CD14-positive monocyte (primary cell): ENCODE data around the gene ATP11A. TPM values are rescaled to one million over a fixed set of nuclear protein-coding genes. Genes with fewer than 3 reads are reported as not detected.
A peak's percentile ranks its signal among the peaks of the same experiment; 100 is the strongest.

Experiments used
- DNase-seq, 3 donors: peaks; one replicate each; pipeline ENCODE4 v3.0.0-alpha.2; 2011 to 2022
- H2AFZ ChIP-seq: 2 replicates; pipeline ENCODE4 v1.6.0; 2012; ENCODE audit warnings: mild to moderate bottlenecking, low read depth, low read length, inconsistent platforms; ENCODE audit not compliant: insufficient read depth, poor library complexity, severe bottlenecking
- H3K27ac ChIP-seq, 2 donors: 1 replicate in 1 of 2; 2 replicates in 1 of 2; pipeline ENCODE4 v1.5.1; 2012 to 2013; ENCODE audit warnings: low read length in 2 of 2, control low read depth in 1 of 2, inconsistent platforms in 1 of 2, low read depth in 1 of 2, mild to moderate bottlenecking in 1 of 2
- H3K27me3 ChIP-seq, 2 donors: one replicate each; pipeline versions ENCODE4 v1.6.0 to v1.6.1; 2011 to 2013; ENCODE audit warnings: low read length in 2 of 2; ENCODE audit not compliant: control insufficient read depth in 2 of 2, insufficient read depth in 2 of 2
- H3K36me3 ChIP-seq, 2 donors: replicated peaks in 1 of 2; 1 replicate in 1 of 2; 2 replicates in 1 of 2; pipeline versions ENCODE4 v1.5.1 to v1.6.1; 2012 to 2013; ENCODE audit warnings: low read length in 2 of 2, control low read depth in 1 of 2, inconsistent platforms in 1 of 2, mild to moderate bottlenecking in 1 of 2; ENCODE audit not compliant: insufficient read depth in 2 of 2, control insufficient read depth in 1 of 2
- H3K4me1 ChIP-seq, 2 donors: 1 replicate in 1 of 2; 2 replicates in 1 of 2; pipeline versions ENCODE4 v1.5.1 to v1.6.1; 2012 to 2013; ENCODE audit warnings: low read length in 2 of 2, control low read depth in 1 of 2, inconsistent platforms in 1 of 2, mild to moderate bottlenecking in 1 of 2, moderate library complexity in 1 of 2; ENCODE audit not compliant: insufficient read depth in 2 of 2, control insufficient read depth in 1 of 2
- H3K4me2 ChIP-seq: replicated peaks from 2 replicates; pipeline ENCODE3; 2012; ENCODE audit warnings: low read length, moderate library complexity, mild to moderate bottlenecking; ENCODE audit not compliant: poor library complexity, severe bottlenecking; ENCODE audit errors: extremely low read depth
- H3K4me3 ChIP-seq, 3 experiments: fragments of 200-600 bp in 1 of 3; sonication (generic) in 1 of 3; replicated peaks in 1 of 3; 1 replicate in 2 of 3; 2 replicates in 1 of 3; pipeline ENCODE4 v1.5.1; 2011 to 2013; ENCODE audit warnings: low read length in 3 of 3, mild to moderate bottlenecking in 3 of 3, control low read depth in 2 of 3, low read depth in 2 of 3, inconsistent platforms in 1 of 3, moderate library complexity in 1 of 3
- H3K79me2 ChIP-seq: 2 replicates; pipeline ENCODE4 v1.6.0; 2012; ENCODE audit warnings: mild to moderate bottlenecking, control low read depth, inconsistent platforms, low read length, moderate library complexity; ENCODE audit not compliant: insufficient read depth
- H3K9ac ChIP-seq: 2 replicates; pipeline ENCODE4 v1.6.0; 2017; ENCODE audit warnings: low read length, mild to moderate bottlenecking; ENCODE audit not compliant: insufficient read depth, poor library complexity, severe bottlenecking
- H3K9me3 ChIP-seq, 2 donors: replicated peaks in 1 of 2; 1 replicate in 1 of 2; 2 replicates in 1 of 2; pipeline versions ENCODE4 v1.5.1 to v1.6.1; 2012 to 2013; ENCODE audit warnings: low read length in 2 of 2, control low read depth in 1 of 2; ENCODE audit not compliant: control insufficient read depth in 1 of 2, insufficient read depth in 1 of 2
- H4K20me1 ChIP-seq: 2 replicates; pipeline ENCODE4 v1.6.0; 2012; ENCODE audit warnings: mild to moderate bottlenecking, low read length, control low read depth, moderate library complexity; ENCODE audit not compliant: insufficient read depth
- H3K27ac Mint-ChIP-seq, 7 donors: one replicate each; pipeline ENCODE4 v1.8.0; 2020; ENCODE audit warnings: mild to moderate bottlenecking in 7 of 7, mixed read lengths in 7 of 7, moderate library complexity in 6 of 7, inconsistent platforms in 2 of 7
- H3K27me3 Mint-ChIP-seq, 3 donors: one replicate each; pipeline ENCODE4 v1.8.0; 2021 to 2022; ENCODE audit warnings: low read depth in 3 of 3, mild to moderate bottlenecking in 3 of 3, mixed read lengths in 3 of 3, moderate library complexity in 3 of 3, inconsistent platforms in 1 of 3
- H3K36me3 Mint-ChIP-seq, 2 donors: one replicate each; pipeline ENCODE4 v1.8.0; 2020; ENCODE audit warnings: mixed read lengths in 2 of 2, inconsistent platforms in 1 of 2, mild to moderate bottlenecking in 1 of 2
- H3K4me1 Mint-ChIP-seq: one replicate; pipeline ENCODE4 v1.8.0; 2020; ENCODE audit warnings: mild to moderate bottlenecking, mixed read lengths
- H3K4me3 Mint-ChIP-seq, 2 donors: one replicate each; pipeline ENCODE4 v1.8.0; 2020; ENCODE audit warnings: mild to moderate bottlenecking in 2 of 2, mixed read lengths in 2 of 2, moderate library complexity in 1 of 2
- H3K9me3 Mint-ChIP-seq, 7 donors: one replicate each; pipeline ENCODE4 v1.8.0; 2020 to 2022; ENCODE audit warnings: mixed read lengths in 7 of 7, mild to moderate bottlenecking in 6 of 7, moderate library complexity in 6 of 7, inconsistent platforms in 2 of 7
- WGBS: methylation state at CpG from one replicate; pipeline ENCODE4 v1.1.5; 2013; ENCODE audit warnings: missing lambda C conversion rate; ENCODE audit not compliant: insufficient coverage; 5-methylcytosine and 5-hydroxymethylcytosine counted together
- intact Hi-C, 2 donors: fragments of 100-400 bp; cut with micrococcal nuclease; formaldehyde crosslinking; loops; one replicate each; pipeline versions ENCODE4 v1.15.0 to v1.15.1; 2023
- polyA minus RNA-seq: library from RNA; depleted of rRNA, polyadenylated mRNA; stranded (reverse); fragments of >200 nt; gene quantifications from 2 replicates; pipeline ENCODE4 v1.2.3, GENCODE V29; 2012
- polyA plus RNA-seq, 3 donors: library from polyadenylated mRNA; depleted of rRNA in 1 of 3; unstranded in 2 of 3; stranded (reverse) in 1 of 3; fragments of 300-500 nt in 2 of 3; fragments of >200 nt in 1 of 3; fragmentation: Illumina TruSeq in 2 of 3; gene quantifications; 1 replicate in 2 of 3; 2 replicates in 1 of 3; pipeline ENCODE4 v1.2.3, GENCODE V29; 2012 to 2021
- total RNA-seq, 12 experiments: library from RNA in 1 of 12; stranded (reverse) in 1 of 12; fragments of 120-200 nt in 1 of 12; gene quantifications; one replicate each; pipeline ENCODE4 v1.2.4 and lab custom pipeline; 2013 to 2026; ENCODE audit warnings: mixed read lengths in 6 of 12, inconsistent platforms in 1 of 12
- TF ChIP-seq, protein P1 (sequence below): fragments of 200-600 bp; IDR thresholded peaks from one replicate; pipeline ENCODE4 v1.8.0; 2022; ENCODE audit warnings: antibody characterized with exemption, mild to moderate bottlenecking

The ATP11A gene
- total RNA-seq (2013) = 26.0 TPM
- polyA plus RNA-seq (10 to 100 TPM in 1 of 3 donors, 1 to 10 TPM in 2; 7.2 to 45.4 (median 7.6) TPM), polyA minus RNA-seq (40.9 and 46.0 TPM in 2 replicates), total RNA-seq (lab: John Stamatoyannopoulos, UW) (32.4 to 235 (median 134) reads per million in 11 experiments)

GRCh38 chr13:112689303-112690245, at the start of gene ATP11A:
Gene ATP11A, plus strand, starts transcription at chr13:112690038. Its CDS starts 379 bp downstream, at chr13:112690417.
- Histone ChIP-seq H3K4me3 (peak within 1 kb of the TSS; percentile 85 to 97 (median 97)), H3K36me3 (peaks cover 0 to 3% of the 10 kb centered on the region in 2 donors), H3K27ac (peak within 1 kb of the TSS; percentile 95 to 100), H3K4me1 (peaks cover 52 to 53% of the 10 kb centered on the region in 2 donors), H3K9me3 (no peaks in the 10 kb centered on the region), H3K79me2 (peaks cover 64% of the 10 kb centered on the region), H3K4me2 (peak within 1 kb of the TSS; percentile 95), H3K9ac (peak within 1 kb of the TSS; percentile 94), H4K20me1 (peaks cover 44% of the 10 kb centered on the region), H2AFZ (peak within 1 kb of the TSS; percentile 65), H3K27me3 (no peaks in the 10 kb centered on the region)
- peaks cover 59% of the 10 kb centered on the region for H3K4me1 Mint-ChIP-seq
- H3K27me3 Mint-ChIP-seq = peaks cover 0 to 4% (median 0%) of the 10 kb centered on the region in 3 donors
- WGBS = 1% methylated on average over 95 of the region's 95 CpGs
- peak; percentile 82 to 93 (median 84) for DNase-seq
- TF ChIP-seq, protein P1, sequence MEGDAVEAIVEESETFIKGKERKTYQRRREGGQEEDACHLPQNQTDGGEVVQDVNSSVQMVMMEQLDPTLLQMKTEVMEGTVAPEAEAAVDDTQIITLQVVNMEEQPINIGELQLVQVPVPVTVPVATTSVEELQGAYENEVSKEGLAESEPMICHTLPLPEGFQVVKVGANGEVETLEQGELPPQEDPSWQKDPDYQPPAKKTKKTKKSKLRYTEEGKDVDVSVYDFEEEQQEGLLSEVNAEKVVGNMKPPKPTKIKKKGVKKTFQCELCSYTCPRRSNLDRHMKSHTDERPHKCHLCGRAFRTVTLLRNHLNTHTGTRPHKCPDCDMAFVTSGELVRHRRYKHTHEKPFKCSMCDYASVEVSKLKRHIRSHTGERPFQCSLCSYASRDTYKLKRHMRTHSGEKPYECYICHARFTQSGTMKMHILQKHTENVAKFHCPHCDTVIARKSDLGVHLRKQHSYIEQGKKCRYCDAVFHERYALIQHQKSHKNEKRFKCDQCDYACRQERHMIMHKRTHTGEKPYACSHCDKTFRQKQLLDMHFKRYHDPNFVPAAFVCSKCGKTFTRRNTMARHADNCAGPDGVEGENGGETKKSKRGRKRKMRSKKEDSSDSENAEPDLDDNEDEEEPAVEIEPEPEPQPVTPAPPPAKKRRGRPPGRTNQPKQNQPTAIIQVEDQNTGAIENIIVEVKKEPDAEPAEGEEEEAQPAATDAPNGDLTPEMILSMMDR = no peak
- H3K4me3 Mint-ChIP-seq = peak within 1 kb of the TSS; percentile 97 to 98
- peaks cover 0 to 2% (median 0%) of the 10 kb centered on the region in 7 donors for H3K9me3 Mint-ChIP-seq
- H3K27ac Mint-ChIP-seq = peak within 1 kb of the TSS; percentile 97 to 99 (median 98)
- H3K36me3 Mint-ChIP-seq = peaks cover 12 to 13% of the 10 kb centered on the region in 2 donors
- intact Hi-C loops = loop anchor here in 1 of 2 donors (5.0 kb wide), 1 partner anchor 107 kb away; no protein-coding TSS in a partner anchor

GRCh38 chr13:112641456-112642089, 48.3 kb upstream of the ATP11A start:
- no peak for DNase-seq
- Histone ChIP-seq H3K4me3 (no peak overlapping the region), H3K79me2 (no peaks in the 10 kb centered on the region), H3K4me2 (no peak overlapping the region), H3K27me3 (peaks cover 5 to 17% of the 10 kb centered on the region in 2 donors), H3K36me3 (no peaks in the 10 kb centered on the region), H2AFZ (no peak overlapping the region), H3K9me3 (no peaks in the 10 kb centered on the region), H4K20me1 (no peaks in the 10 kb centered on the region), H3K27ac (no peak overlapping the region), H3K4me1 (peaks cover 0 to 5% of the 10 kb centered on the region in 2 donors), H3K9ac (no peak overlapping the region)
- Mint-ChIP-seq H3K36me3 (no peaks in the 10 kb centered on the region), H3K4me1 (peaks cover 7% of the 10 kb centered on the region), H3K27me3 (peaks cover 21 to 37% (median 28%) of the 10 kb centered on the region in 3 donors), H3K4me3 (peak overlapping the region in 1 of 2 donors; percentile 13), H3K27ac (no peak overlapping the region), H3K9me3 (peaks cover 0 to 2% (median 0%) of the 10 kb centered on the region in 7 donors)
- intact Hi-C loops = loop anchor here (2.0 to 5.0 kb wide), 2 partner anchors 231 to 233 kb away; no protein-coding TSS in a partner anchor
- 83% methylated on average over 11 of the region's 19 CpGs for WGBS
- TF ChIP-seq, protein P1 = no peak
